SKM-1 treated with dmso at 0.1 percent for 144 hours (cell line): Measurements from ENCODE around the gene PAN3.

Experiments
- DNase-seq: peaks from one replicate; lab custom pipeline; 2025; ENCODE audit not compliant: unreplicated experiment; lab: John Stamatoyannopoulos, UW

Gene PAN3

DNA sequence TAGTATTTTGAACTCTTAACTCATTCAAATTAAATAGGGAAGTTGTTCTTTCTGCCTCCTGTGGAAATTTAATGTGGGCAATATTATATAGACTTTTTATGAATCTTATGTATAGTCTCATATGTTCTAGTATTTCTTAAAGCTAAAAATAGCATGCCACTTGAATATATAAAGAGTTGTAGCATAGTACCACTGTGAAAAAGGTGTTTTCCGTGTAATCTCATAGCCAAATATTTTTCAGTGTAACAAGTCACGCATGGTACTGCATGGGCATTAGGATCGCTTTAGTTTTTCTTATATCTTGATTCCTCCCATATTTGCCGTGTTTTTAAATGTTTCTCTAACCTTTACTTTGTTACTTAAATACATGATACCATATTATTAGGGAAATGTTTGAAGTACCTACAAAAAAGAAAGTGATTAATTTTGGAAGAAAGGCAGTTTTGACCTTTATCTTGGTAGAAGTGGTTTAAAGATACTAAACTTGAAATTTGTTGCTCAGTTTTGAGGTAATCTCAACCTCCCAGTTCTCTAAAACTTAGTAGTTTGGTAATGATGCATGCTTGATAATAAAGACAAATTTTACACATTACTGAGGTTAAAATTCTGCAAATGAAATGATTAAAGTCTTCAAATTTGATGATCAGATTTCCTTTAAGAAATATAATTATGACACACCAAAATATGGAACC, 81.2 kb downstream of the PAN3 start:
- DNase-seq: no peak

DNA sequence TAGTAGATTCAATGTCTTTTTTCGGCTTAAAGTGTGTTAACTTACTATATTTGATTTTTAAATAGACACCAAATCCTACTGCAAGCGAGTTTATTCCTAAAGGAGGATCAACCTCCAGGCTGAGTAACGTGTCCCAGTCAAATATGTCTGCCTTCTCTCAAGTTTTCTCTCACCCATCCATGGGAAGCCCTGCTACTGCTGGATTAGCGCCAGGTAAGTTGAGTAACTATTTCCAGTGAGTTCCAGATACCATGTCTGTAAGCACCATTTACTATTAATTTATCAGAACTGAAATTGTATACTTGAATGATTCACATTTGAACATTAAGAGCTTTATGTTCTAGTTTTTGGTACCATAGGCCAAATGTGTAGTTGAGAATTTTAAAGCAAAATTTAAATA, 81.8 kb downstream of the PAN3 start:
- no peak for DNase-seq

DNA sequence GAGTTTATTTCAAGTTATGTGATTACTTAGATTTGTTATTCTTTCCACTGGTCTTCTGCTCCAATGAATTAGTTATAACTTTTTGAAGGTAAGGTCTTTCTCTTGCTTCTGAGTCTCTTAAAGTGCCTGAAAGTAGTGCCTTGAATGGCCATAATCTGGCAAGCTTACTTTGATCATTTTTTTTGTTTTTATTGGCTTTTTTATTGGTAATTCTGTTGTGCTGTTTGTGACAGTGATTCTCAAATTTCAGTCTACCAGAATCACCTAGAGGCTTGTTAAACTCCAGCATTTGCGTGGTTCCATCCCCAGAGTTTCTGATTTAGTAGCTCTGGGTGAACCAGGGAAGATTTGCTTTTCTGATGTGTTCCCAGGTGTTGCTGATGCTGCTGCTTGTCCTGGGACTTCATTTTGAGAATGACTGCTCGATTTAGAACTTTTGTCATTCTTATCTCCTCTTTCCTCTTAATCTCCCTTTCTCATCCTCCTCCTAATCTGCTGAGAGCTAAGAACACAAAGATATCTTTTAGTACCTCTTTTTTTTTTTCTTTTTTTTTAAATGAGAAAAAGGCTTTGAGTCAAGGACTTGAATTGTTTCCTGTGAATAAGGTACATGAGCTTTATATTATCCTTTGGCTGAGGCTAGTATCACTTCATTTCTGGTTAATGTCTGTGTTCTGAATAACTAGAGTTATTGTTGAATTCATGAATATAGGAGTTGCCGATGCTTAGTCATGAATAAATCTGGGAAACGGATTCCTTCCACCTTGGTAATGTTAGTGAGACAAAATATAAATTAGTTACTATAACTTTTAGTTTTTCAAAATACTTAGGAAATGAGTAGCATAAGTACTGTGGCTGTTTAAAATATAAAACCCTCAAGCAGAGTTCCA, 91.4 kb downstream of the PAN3 start:
- no peak for DNase-seq

DNA sequence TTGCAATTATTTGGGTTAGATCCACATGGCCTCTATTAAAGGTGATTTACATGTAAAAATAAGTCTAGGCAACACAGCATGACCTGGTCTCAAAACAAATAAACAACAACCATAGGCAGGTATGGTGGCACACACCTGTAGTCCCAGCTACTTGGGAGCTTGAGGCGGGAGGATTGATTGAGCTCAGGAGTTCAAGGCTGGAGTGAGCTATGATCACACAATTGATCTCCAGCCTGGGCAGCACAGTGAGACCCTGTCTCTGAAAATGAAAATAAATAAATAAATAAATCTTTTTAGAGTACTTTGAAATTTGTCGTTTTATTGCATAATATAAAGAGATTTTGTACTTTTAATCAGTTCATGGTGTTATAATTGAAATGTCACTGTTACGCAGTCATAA, 93.3 kb downstream of the PAN3 start:
- DNase-seq: no peak

DNA sequence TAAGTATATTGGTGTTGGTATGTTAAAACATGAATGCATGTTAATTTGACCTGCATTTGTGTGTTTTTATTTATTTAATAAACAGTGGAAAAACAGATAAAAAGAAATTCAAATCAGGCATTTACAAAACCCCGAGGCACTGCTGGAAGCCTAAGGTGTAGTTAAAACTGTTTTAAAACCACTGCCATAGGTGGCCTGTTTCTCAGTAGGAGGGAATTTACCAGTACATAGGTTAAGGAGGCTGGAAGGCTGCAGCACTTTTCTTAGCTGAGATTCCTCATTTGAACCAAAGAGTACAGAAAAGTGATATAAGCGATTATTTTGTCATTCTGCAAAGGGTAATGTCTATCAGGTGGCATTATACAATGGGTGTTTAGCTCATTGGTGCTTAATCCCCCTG, 99.6 kb downstream of the PAN3 start:
- no peak for DNase-seq

DNA sequence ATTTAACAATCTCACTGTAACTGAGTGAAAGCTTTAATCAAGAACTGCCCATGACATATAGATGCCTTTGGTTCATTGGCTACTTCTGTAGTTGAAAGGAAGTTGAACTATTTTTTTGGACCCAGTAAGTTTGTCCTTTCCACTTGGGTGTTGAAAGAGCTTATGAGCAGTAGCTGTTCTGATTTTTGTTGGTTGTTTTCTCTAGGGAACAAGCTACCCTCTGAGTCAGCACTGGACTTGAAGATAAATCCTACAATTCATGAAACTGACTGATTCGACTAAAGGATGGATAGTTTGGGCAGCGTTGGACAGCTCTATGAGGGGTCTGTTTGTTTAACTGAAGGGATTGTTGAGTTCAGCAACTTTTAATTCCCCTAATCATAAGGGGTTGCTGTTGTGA, 101.0 kb downstream of the PAN3 start:
- no peak for DNase-seq

DNA sequence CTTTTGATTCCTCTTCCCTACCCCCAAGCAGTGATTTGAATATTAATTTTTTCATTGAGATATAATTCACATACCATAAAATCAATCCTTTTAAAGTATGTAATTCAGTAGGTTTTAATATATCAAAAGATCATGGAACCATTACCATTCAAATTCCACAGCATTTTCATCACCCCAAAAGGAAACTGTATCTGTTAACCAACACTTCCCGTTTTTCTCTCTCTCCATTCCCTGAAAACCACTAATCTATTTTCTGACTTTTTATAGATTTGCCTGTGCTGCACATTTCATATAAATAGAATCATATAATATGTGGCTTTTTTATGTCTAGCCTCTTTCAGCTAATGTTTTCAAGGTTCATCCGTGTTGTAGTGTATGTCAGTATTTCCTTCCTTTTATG, 107.1 kb downstream of the PAN3 start:
- DNase-seq: no peak

DNA sequence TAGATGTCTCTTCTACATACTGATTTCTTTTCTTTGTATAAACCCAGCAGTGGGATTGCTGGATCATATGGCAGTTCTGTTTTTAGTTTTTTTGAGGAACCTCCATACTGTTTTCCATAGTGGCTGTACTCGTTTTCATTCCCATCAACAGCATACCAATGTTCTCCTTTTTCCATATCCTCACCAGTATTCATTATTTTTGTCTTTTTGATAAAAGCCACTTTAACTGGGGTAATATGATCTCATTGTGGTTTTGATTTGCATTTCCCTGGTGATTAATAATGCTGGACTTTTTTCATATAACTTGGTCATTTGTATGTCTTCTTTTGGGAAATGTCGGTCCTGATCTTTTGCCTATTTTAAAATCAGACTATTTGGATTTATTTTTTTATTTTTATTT, 108.5 kb downstream of the PAN3 start:
- DNase-seq: no peak

DNA sequence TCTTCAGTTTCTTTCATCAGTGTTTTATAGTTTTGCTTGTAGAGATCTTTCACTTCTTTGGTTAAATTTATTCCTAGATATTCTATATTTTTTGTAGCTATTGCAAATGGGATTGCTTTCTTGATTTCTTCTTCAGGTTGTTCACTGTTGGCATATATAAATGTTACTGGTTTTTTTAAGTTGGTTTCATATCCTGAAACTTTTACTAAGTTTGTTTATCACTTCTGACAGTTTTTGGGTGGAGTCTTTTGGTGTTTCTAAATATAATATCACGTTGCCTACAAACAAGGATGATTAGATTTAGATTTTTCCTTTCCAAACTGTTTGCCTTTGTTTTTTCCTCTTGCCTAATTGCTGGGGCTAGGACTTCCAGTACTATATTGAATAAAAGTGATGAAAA, 109.7 kb downstream of the PAN3 start:
- DNase-seq: no peak

DNA sequence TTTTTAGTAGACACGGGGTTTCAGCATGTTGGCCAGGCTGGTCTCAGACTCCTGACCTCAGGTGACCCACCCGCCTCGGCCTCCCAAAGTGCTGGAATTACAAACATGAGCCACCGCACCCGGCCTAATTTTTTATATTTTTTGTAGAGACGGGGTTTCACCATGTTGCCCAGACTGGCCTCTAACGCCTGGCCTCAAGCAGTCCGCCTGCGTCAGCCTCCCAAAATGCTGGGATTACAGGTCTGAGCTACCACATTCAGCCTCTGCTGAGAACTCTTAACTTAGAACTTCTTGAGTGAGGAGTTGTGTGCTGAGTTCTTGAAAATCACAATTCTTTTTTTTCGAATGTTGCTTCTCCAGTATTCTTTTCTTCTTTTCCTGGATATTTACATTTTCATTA, 112.2 kb downstream of the PAN3 start:
- DNase-seq: no peak

DNA sequence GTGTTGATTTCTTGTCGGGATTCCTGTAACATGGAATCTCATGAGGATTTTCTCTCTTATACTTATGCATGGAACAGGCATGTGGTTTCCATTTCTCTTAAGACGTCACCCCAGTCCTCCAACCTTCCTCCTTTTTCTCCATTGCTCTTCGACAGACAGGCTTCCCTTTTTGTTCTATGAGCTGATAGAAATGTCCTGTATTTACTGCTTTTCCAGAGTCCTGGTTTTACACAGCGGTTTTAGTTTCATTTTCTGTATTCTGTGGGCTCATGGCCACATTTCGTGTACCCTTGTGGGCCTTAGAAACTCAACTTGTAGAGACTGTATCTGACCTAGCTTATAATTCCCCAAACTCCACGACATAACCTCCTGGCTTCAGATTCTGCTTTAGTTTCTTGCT, 113.1 kb downstream of the PAN3 start:
- DNase-seq: no peak

DNA sequence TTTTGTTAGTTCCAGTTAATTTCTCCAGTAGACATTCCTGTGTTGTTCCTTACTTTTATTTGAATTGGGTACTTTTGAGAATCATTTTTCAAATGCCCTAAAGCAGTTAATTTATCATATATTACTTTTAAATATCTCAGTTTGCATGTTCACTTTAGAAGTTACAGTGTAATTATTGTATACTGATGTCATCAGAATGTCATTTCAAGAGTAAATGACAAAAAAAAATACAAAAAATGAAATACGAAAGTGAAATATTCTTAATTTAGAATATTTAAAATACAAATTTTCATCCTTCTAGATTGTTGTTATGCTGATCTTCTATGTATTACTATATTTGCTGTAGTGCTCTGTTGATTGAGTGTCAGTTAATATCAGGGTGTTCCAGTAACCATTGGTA, 114.2 kb downstream of the PAN3 start:
- DNase-seq: no peak

DNA sequence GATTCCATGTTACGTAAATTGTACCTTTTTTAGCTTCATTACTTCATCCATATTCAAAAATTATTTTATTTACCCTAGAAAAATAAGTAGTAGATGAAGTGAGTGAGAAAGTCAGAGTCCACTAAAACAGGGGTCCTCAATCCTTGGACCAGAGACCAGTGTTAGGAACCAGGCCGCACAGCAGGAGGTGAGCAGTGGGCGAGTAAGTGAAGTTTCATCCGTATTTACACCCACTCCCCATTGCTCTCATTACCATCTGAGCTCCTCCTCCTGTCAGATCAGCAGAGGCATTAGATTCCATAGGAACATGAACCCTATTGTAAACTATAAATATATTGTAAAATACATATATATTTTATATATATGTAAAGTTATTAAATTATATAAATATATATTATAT, 119.0 kb downstream of the PAN3 start:
- no peak for DNase-seq

DNA sequence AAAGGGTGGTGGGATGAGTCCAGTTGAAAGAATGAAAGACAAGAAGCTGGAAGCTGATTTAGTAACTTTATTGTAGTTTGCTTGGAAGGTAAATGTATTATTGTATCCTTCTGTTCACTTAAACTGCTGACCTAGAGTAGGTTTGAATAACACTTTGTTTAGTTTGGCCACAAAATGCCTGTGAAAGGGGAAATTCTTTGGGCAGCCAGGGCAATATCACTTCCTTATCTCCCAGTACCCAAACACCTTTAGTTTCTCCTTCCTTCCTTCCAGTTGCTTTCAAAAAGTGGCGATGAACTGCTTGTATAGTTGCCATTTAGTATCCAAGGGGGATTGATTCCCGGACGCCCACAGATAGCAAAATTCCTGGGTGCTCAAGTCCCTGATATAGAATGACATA, 120.1 kb downstream of the PAN3 start:
- no peak for DNase-seq

DNA sequence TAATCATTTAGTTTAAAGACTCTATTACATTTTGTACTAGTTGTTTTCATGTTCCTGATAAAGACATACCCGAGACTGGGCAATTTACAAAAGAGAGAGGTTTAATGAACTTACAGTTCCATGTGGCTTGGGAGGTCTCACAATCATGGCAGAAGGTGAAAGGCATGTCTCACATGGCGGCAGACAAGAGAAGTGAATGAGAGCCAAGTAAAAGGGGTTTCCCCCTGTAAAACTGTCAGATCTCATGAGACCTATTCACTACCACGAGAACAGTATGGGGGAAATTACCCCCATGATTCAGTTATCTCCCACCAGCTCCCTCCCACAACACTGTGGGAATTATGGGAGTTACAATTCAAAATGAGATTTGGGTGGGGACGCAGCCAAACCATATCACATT, 129.2 kb downstream of the PAN3 start:
- DNase-seq: no peak

DNA sequence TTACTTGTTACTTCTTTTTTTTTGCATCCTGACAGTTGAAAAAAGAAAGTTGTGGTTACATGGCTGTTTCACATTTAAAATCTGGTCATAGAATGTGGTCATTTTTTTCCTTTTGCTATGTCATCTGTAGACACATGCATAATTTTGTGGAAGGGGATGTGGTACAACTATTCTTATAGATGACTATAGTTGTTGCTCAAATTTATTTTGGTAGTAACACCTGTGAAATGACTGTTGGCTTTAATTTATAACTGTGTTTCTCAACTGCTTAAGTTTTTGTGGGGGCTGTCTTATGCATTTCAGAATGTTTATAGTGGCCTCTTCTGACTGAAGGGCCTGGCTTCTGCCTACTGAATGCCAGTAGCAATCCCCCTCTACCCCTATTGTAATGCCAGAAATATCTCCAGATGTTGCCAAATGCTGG, 130.5 kb downstream of the PAN3 start:
- DNase-seq: peak; percentile 48

DNA sequence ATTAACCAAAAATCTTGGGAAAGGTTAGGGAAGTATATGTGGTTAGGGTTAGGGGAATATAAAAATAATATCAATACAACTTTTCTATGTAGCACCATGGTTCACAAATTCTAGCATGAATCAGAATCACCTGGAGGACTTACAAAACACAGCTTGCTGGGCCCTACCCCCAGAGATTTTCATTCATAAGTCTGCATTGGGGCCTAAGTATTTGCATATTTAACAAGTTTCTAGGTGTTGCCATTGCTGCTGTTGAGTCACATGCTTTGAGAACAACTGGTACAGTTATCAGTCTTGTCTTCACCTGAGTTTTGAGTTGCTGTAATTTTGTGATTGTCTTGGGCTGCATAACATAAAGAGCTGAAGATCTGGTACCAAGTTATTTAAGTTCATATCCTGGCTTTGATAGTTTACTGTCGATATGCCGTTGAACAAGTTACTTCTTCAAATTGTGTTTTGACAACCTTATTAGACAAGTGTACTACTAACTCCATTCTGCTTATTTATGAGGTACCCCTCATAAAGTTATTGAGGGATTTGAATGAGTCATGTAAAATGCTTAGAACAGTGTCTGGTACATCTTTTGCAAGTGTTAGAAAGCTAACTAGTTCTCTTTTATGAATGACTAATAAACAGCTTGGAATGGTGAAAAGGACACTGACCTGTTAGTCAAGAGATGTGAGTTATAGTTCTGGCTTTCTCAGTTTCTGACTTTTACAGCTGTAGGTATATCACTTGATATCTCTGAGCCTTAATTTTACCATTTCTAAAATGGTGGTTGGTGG, 132.9 kb downstream of the PAN3 start:
- DNase-seq: no peak

DNA sequence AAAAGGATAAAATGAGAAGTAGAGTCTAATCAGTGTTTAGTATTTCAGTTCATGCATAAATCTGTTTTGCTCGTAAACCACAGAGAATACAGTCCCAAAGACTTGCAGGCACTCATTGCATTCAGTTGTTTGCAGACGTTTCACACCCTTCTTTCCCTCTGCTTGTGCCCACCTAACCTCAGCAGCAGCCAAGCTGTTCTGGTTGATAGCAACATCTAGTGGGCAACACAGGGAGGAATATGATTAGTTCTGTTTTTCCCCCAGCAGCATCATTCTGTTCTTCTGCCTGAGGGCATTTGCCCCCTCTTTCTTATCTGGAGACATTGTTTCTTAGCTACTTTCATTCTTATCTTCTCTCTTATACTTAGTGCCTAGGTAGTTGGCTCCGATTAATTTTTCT, 135.6 kb downstream of the PAN3 start:
- no peak for DNase-seq

DNA sequence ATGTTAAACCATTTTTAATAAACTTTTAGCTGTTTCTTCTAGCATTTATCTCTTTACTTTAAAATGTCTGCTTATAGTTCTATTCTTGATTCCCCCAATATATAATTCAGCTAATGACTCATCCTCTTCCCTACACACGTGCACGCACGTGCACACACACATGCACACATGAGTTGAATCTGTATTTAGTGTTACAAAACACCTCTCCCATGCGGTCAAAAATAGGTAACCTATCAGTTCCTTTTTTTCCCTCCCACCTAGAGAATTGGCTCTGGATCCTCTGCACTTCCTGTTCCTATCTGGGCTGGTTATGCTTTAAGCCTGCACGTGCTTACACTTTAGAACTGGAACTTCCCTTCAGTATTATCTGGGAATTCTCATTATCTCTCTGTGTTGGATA, 144.1 kb downstream of the PAN3 start:
- peak; percentile 60 for DNase-seq

DNA sequence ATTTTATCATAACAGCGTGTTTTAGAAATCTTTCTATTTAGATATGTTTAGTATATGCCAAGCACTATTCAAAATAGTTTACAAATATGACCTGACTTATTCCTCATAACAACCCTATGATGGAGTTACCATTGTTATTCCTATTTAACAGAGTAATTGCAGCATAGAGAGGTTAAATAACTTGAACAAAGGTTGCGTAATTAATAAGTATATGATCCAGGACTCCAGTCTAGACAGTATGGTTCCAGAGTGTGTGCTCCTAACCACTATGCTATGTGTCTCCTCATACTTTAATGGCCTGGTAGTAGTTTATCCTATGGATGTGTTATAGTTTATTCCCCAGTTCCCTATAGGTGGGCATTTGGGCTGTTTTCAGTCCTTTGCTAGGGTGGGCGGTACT, 145.3 kb downstream of the PAN3 start:
- DNase-seq: no peak

DNA sequence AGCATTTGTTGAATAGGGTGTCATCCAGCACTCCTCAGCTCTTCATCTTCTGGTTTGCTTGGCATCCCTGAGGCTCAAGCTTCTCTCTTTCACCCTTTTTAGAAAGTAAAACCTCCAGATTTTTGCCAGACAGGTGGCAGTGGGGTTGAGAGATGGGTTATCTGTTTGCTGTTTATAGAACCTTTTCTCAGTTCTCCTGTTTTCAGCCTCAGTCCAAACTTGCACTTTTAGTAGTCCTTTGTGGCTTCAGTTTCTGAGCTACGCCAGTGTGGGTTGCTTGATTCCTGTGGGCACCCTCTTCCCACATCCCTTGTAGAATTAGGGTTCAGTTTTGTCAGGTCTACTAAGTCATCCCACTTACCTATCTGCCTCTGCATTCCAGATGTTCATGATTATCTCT, 147.9 kb downstream of the PAN3 start:
- DNase-seq: no peak

DNA sequence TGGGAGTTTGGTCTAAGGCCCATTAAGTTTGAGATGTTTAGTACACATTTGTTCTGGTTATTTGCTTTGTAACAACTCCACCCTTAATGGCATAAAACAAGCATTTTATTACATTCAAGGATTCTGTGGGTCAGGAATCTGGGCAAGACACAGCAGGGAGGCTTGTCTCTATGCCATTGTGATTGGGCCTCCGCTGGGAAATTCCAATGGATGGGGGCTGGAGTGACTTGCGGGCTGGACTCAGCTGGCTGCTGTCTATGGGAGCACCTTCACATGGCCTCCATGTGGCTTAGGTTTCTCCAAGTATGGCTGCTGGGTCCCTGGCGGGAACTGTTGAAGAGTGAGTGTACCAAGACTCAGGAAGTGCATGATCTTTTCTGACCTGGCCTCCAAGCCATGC, 159.0 kb downstream of the PAN3 start:
- DNase-seq: no peak
